Measurements from ENCODE around the gene LRMDA.

DNA sequence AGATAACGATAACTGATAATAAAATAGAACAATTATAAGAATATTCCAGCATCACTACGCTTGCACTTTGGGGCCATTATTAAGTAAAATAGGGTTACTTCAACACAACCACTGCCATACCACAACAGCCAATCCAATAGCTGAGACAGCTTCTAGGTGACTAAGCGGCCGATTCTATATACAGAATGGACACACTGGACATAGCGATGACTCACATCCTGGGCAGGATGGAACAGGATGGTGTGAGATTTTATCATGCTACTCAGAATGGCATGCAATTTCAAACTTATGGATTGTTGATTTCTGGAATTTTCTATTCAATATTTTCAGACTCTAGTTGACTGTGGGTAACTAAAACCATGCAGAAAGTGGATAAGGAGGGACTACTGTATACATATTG is 920.9 kb downstream of the LRMDA start:
- TF ChIP-seq, protein P1, sequence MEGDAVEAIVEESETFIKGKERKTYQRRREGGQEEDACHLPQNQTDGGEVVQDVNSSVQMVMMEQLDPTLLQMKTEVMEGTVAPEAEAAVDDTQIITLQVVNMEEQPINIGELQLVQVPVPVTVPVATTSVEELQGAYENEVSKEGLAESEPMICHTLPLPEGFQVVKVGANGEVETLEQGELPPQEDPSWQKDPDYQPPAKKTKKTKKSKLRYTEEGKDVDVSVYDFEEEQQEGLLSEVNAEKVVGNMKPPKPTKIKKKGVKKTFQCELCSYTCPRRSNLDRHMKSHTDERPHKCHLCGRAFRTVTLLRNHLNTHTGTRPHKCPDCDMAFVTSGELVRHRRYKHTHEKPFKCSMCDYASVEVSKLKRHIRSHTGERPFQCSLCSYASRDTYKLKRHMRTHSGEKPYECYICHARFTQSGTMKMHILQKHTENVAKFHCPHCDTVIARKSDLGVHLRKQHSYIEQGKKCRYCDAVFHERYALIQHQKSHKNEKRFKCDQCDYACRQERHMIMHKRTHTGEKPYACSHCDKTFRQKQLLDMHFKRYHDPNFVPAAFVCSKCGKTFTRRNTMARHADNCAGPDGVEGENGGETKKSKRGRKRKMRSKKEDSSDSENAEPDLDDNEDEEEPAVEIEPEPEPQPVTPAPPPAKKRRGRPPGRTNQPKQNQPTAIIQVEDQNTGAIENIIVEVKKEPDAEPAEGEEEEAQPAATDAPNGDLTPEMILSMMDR (conservative IDR thresholded peaks at IDR 0.05; ENCODE audit: low read depth, low read length): no peak
- no peak for TF ChIP-seq EZH2 (IDR thresholded peaks at IDR 0.05; ENCODE audit: low read length, unreplicated experiment)
- no peak for TF ChIP-seq EZH2phosphoT487 (IDR thresholded peaks at IDR 0.05; ENCODE audit: borderline replicate concordance, low read length)
